HAP-1 (cell line): Measurements from ENCODE around the gene MLYCD.

Experiments used
- DNase-seq, 2 experiments: peaks; one replicate each; pipeline ENCODE4 v3.0.0-alpha.2; 2016 to 2020; ENCODE audit warnings: low spot score in 2 of 2
- H3K27me3 ChIP-seq: fragments of 250-450 bp; sonication (Bioruptor Pico); 2 replicates; pipeline ENCODE4 v1.5.1; 2020; ENCODE audit warnings: low read depth, mild to moderate bottlenecking, moderate library complexity
- H3K36me3 ChIP-seq: fragments of 250-450 bp; sonication (Bioruptor Pico); replicated peaks from 2 replicates; pipeline ENCODE4 v1.5.1; 2020; ENCODE audit warnings: mild to moderate bottlenecking
- H3K4me1 ChIP-seq: fragments of 250-450 bp; sonication (Bioruptor Pico); 2 replicates; pipeline ENCODE4 v1.5.1; 2020; ENCODE audit warnings: mild to moderate bottlenecking
- H3K4me3 ChIP-seq: fragments of 250-450 bp; sonication (Bioruptor Pico); 2 replicates; pipeline ENCODE4 v1.5.1; 2020; ENCODE audit warnings: mild to moderate bottlenecking, moderate library complexity
- H3K9me3 ChIP-seq: fragments of 250-450 bp; sonication (Bioruptor Pico); 2 replicates; pipeline ENCODE4 v1.5.1; 2020; ENCODE audit warnings: mild to moderate bottlenecking, moderate library complexity
- in situ Hi-C: fragments of 300-500 bp; cut with MboI; formaldehyde crosslinking; loops from 3 replicates; pipeline ENCODE4 v1.14.3; 2020; ENCODE audit warnings: low sequenced_read_pairs, inconsistent platforms, mixed read lengths

Gene MLYCD

DNA sequence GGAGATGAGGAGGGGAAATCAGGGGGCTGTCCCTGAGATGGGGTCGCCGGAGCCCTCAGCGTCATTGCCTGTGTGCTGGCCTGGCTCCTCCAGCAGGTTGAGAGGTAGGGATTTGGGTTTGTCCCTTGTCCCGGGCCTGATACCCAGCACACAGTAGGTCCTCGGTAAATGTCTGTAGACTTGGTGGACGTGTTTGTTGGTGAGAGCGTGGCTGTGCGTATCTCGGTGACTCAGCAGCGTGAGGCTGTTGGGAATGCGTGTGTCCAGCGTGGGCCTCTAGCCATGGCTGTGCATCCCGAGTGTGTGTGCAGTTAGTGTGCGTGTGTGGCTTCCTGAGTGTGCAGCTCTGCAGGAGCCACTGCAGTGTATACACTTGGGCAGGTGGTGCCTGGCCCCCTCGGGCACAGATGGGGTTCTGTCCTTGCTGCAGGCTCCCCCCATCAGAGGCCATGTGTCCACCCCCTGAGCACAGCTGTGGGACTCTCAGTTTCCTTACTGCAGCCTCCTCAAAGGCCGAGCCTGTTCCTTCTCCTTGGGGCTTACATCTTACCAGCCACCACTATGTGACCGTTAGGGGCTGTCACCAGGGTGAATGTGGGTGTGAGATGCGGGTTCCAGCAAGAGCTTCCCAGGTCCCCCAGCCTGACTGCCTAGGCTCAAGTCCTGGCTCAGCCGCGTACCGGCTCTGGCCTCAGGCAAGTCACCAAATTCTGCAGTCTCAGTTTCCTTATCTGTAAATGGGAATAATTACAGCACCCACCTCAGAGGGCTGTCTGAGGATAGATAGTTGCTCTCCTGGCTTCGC, 74.9 kb downstream of the MLYCD start:
- Histone ChIP-seq H3K36me3 (no peaks in the 10 kb centered on the region), H3K27me3 (no peaks in the 10 kb centered on the region), H3K9me3 (no peaks in the 10 kb centered on the region; the same call in 1 of the 2 replicates), H3K4me1 (no peaks in the 10 kb centered on the region), H3K4me3 (no peak overlapping the region)
- in situ Hi-C loops = loop anchor here (10.0 kb wide), 1 partner anchor 71 kb away; the partner anchor contains the start of gene SLC38A8
- DNase-seq = no peak

DNA sequence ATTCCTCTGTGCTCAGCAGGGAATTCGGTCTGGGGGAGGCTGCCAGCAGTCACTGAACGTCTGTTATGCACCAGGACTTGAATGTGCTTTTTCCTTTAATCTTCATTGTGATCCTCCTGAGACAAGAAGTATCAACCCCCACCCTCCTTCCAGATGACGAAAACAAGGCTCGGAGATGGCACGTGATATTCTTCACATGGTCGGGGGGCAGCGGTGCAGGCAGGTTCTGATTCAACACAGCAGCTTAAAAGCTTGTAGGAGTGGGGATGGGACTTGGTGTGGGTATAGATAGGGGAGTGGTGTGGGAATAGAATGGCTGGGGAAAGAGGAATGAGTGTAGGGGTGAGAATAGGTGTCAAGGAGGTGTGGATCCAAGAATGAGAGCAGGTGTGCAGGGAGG, 75.6 kb downstream of the MLYCD start:
- H3K27me3 ChIP-seq = no peaks in the 10 kb centered on the region
- DNase-seq = no peak
- no peak overlapping the region for H3K4me3 ChIP-seq
- H3K4me1 ChIP-seq = no peaks in the 10 kb centered on the region
- in situ Hi-C loops = loop anchor here (10.0 kb wide), 1 partner anchor 70 kb away; the partner anchor contains the start of gene SLC38A8
- no peaks in the 10 kb centered on the region for H3K36me3 ChIP-seq
- no peaks in the 10 kb centered on the region; the same call in 1 of the 2 replicates for H3K9me3 ChIP-seq

DNA sequence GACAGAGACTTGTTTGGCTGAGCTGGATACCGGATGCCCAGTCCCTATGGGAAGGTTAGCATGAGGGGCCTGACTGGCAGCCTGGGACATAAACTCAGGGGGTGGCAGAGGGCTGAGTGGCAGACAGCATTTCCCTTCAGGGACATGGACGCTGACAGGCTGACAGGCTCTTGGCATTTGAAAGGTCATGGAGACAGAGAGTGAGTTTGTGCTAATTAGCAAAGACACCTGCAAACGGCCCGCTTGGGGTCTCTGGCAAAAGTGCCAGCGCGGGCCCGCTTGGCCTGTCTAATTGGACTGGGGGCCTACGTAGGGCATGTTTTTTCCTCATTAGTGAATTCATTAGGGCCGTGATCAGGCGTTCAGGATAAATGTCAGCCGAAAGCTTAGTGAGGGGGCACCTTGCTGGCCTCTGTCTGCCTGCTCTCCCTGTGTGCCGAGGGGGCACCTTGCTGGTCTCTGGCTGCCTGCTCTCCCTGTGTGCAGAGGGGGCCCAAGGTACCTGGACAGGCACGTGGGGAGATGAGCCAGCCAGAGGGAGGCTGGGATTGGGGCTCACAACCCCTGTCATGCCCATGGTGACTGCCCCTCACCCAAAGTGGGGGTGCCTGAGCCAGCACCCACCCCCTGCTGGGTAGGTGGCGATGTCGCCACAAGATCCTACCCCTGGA, 76.8 kb downstream of the MLYCD start:
- no peaks in the 10 kb centered on the region for H3K27me3 ChIP-seq
- H3K9me3 ChIP-seq = no peaks in the 10 kb centered on the region; the same call in 1 of the 2 replicates
- no peaks in the 10 kb centered on the region for H3K36me3 ChIP-seq
- H3K4me1 ChIP-seq = no peaks in the 10 kb centered on the region
- in situ Hi-C loops = loop anchor here (10.0 kb wide), 1 partner anchor 69 kb away; the partner anchor contains the start of gene SLC38A8
- H3K4me3 ChIP-seq = no peak overlapping the region
- no peak for DNase-seq
